Stimulated activated CD4-positive, alpha-beta T cell treated with anti-CD3 and anti-CD28 coated beads, Interleukin-4, amount 100 ng/mL, for 4 hours (primary cell): ENCODE data around the gene NDUFAB1.
"Not testable (repeated sequence)": the region's sequence is repeated elsewhere in the genome, so short reads cannot be mapped to it uniquely, and the experiment has no call there.

Source experiments
- DNase-seq, 2 experiments: peaks; one replicate each; pipeline ENCODE4 v3.0.0-alpha.2; 2020

Gene NDUFAB1

DNA sequence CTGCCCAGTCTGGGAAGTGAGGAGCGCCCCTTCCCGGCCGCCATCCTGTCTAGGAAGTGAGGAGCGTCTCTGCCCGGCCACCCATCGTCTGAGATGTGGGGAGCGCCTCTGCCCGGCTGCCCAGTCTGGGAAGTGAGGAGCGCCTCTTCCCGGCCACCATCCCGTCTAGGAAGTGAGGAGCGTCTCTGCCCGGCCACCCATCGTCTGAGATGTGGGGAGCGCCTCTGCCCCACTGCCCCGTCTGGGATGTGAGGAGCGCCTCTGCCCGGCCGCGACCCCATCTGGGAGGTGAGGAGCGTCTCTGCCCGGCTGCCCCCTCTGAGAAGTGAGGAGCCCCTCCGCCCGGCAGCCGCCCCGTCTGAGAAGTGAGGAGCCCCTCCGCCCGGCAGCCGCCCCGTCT is 12.8 kb downstream of the NDUFAB1 start:
- DNase-seq, result not testable (repeated sequence)

DNA sequence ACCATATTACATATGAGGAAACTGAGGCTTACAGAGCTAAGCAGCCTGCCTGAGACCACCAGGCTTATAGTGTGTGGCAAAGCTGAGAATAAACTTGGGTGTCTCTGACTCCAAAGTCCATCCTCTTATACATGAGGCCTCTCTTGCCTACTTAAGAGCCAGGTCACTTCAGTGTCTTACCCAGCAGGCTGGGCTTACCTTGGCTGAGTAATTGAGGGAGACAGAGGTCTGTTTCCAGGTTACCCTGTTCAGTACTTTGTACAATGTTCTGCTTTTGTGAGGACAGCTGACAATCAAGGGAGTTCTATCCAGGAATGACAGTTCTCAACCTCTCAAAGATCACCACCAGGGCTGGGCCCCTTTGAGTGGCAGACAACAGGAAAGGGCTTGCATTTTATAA is 14.4 kb downstream of the NDUFAB1 start:
- no peak for DNase-seq

DNA sequence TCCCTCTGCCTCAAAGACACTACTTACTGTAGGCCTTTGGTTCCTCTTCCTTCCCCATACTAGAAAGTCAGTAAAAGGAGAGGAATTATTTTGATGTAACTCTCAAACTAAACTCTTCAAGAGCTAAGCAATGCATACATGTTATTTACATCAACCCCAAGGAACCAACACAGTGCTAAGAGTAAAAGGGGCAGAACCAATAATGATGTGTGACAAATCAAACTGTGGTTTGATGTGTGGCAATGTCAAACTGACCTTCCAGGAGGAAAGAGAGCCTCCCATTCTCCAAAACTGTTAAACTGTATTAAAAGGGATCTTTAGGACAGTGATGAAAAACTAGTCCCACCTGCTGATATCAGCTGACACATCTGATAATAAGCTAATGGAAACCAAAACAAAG is 15.7 kb downstream of the NDUFAB1 start:
- DNase-seq, result no peak

DNA sequence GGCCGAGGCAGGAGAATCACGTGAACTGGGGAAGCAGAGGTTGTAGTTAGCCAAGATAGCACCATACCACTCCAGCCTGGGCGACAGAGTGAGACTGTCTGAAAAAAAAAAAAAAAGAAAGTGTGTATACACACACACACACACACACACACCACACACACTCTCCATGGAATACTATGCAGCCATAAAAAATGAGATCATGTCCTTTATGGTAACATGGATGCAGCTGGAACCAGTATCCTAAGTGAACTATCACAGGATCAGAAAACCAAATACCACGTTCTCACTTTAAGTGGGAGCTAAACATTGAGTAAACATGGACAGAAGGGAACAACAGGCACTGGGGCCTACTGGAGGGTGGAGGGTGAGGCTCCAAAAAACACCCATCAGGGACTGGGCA is 16.7 kb downstream of the NDUFAB1 start:
- no peak for DNase-seq

DNA sequence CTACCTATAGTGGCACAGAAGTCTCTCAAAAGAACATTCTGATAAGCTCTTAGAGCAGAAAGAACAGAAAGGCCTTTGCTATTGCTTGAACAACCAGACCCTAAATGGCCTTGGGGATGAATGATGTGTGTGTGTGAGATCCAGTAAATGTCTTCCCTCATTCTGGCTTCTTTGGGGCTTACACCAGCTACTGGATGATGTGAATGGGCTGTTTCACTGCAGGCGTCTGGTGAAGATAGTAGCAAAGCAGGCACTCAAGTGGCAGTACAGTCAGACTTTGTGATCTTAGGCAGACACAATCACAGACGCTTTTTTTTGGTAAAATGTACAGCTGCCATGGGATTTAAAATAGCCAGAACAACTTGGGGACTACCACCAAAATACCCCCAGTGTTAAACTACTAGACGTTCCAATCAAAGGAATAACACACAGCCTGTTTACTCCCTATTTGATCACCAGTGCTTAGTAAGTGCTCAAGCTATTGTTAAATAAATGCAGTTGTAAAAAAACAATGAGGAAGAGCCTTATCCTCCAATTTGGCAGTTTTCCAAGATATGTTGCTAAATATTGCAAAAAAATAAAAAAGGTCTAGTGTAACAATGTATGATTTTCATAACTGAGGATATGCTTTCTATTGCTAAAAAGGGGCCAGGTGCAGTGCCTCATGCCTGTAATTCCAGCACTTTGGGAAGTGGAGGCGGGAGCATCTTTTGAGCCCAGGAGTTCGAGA is 17.9 kb downstream of the NDUFAB1 start:
- DNase-seq, result no peak

DNA sequence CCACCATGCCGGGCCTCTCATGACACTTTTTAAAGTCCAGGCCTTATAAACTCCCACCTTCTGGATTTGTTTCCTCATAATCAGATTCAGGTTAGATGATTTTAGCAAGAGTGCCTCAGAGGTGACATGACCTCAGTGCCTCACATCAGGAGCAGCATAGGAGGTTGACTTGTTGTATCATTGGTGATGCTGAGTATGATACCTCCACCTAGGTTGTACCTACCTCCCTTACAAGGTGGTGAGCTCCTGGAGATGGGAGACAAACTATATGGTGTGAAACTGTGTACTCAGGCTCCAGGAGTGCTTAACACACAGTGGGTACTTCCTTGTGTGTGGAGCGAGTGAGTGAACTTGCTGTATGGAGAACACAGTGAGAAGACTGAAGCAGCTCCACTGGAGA is 18.6 kb downstream of the NDUFAB1 start:
- no peak for DNase-seq

DNA sequence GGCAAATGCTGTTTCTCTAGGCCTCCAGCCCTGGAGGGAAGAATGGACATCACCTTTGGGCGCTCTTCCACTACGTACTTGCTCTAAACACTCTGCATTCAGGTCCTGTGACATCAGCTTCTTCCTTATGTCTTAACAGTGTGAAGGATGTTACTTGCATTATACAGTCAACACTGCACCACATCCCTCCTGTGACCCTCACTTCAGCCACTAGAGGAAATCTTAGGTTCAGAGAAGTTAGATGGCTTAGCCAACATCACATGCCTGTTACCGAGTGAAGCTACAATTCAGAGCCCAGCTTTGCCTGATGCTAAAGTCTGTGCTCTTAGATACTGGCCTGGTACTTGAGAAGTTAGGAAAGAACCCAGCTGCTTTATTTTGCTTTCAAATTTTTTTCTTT is 20.3 kb downstream of the NDUFAB1 start:
- DNase-seq, result no peak

DNA sequence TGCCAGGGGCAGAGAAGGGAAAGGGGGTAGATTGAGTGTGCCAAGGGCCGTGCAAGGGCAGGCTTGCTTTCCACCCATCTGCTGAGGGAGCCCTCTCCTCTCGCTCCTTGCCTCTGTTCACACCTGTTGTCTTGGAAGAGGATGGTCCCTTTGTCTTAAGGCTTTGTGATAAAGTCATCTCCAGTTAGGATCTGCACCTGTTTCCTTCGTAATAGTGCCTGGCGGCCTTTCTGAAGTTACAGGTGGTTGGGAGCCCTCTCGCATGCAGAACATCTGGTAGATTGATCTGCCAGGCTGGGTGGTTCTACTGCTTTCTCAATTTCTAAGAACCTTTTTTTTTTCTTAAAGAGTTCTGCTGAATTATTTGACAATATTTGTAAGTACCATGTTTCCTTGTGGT is 22.3 kb downstream of the NDUFAB1 start:
- DNase-seq, result no peak

DNA sequence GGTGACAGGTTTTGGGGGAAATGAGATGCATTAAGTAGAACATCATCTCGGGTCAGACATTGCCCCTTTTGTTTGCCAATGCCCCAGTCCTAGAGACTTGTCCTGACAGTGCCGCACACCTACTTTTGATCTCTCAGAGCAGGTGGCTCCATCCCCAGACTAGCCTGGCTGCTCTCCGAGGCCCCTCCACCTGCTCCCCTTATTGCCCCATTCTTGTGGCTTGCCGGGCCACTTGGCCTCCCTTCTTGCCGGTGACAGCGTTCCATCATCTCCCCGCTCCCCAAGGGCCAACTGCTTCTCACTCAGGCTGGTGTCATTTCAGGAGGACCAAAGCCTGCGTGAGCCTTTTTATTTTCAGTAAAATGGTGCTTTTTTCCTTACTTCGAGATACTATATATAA is 23.7 kb downstream of the NDUFAB1 start:
- DNase-seq, result no peak

DNA sequence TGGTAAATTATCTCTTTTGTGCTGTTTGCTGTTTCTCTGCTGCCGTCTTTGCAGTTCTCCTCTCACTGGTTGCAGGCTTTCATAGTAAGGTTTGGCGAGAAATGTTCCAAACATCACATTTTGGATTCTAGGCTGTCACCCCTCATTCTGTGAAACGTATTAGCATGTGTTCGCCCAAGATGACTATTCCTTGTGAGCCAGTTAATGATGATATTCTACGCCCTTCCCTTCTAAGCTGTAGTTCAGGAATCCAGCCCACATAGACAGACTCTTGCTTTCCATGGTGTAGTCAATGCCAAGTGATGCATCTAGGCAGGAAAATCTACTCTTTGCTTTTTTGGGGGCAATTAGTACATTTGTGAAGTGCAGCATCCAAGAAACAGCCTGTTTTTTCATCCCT is 24.2 kb downstream of the NDUFAB1 start:
- DNase-seq, result no peak

DNA sequence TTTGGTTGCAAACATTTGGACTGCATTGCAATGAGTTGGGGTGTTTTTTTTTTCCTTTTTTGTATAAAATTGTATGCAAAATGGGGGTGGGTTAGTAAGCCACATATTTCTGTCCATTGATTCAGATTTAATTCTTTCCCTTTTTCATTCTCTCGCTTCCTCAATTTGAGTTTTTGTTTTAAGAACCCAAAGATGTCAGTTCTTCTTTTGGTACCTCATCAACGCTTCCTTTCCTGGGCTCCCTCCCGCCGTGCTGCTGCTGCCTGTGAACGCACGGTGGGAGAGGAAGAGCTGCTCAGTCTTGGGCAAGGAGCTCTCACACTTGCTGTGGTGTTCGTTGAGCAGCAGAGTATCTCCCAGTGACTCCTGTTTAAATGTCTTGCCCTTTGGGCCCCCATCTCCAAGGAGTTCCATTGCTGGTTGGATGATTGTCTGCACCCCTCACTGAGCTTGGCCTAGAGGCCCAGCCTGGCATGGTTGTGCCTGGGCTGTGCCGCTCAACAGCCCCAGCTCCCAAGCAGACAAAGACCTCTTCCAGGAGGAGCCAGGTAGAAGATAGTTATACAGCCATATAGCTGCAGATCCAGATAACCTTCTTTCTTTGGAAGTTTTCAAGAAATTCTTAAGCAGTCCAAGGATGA is 25.0 kb downstream of the NDUFAB1 start:
- DNase-seq, result no peak

DNA sequence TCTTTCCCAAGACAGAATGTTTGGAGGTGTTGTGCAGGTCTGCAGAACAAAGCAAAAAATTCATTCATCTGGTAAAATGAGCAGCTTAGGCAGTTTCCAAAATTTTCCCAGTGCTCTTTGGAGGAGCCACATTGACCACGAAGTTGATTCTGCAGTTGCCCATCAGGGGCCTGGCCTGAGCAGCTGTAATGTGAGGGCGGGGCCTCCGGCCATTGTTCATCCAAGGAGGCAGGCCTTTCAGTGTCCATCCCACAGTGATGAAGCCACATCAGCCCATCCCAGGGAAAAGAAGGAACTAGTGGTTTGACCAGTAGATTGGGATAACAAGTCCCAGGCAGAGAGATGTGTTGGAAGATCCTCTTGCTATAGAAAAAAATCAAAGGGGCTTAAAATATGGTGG is 28.5 kb downstream of the NDUFAB1 start:
- DNase-seq, result no peak

DNA sequence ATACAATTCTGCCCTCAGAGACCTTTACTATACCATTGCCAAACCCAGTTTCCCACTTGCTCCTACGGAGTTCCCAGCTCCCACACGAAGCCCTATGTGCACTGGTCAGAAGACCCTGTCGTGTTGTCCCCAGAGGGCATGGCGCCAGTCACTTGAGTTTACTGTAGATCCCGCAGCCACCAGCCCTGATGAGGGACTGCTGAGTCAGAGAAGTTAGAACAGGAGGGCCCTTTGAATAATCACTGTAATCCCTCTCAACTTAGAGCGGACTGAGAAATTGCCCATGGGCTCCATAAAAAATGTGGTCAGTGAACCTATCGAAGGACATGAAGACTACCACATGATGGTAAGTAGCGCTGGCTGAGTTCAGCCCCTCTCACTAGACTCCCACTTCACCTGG is 29.4 kb downstream of the NDUFAB1 start:
- DNase-seq, result no peak

DNA sequence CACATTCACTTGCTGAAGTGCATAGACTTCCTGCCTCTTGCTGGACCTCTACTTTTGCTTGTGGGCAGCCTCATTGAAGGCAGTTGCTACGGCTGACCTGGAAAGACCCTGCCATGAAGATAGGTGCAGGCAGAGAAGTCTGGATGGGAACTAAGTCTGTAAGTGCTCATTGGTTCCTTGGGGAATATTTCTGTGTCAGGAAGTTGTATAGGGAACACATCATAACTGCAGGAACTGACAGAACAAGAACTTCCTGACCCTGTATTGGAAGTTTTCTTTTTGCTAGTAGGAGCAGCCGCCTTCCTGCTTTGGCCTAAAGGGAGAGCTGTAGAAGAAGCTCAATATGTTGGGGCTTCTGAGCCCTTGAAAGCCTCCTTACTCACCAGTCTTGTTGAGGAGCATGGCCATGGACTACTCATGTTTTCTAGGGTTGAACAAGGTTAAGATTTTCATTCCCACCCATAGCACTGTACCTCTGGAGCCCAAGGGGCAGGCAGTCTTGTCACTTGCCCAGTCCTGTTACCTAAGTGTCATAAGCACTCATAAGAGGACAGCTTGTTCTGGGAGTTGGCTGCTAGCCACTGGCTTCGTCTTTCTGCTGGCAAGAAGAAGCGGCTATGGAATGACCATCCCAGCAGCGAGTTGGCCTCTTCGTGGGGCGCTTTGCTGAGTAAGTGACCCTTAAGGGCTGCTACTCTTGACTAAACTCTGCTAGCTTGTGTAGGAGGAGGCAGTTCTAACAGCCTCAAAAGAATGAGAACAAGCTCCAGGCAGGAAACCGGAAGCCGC is 31.3 kb downstream of the NDUFAB1 start:
- no peak for DNase-seq

DNA sequence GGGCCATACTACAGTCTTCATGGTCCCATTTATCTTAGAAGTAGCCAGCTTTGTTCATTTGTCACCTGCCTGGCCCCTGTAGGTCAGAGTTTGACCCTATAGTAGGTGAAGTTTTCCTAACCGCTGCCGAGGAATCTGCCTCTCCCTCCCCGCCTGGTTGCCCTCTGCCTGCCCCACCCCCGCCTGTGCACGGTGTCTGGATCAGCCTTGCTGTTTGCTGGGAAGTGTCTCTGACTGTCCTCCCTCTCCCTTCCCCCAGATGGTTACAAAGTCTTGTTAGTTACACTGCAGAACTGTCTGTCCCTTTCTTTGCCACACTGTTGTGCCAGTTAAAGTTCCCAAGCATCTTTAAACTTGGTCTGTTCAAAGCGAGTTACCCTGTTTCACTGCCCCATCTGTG is 32.9 kb downstream of the NDUFAB1 start:
- no peak for DNase-seq

DNA sequence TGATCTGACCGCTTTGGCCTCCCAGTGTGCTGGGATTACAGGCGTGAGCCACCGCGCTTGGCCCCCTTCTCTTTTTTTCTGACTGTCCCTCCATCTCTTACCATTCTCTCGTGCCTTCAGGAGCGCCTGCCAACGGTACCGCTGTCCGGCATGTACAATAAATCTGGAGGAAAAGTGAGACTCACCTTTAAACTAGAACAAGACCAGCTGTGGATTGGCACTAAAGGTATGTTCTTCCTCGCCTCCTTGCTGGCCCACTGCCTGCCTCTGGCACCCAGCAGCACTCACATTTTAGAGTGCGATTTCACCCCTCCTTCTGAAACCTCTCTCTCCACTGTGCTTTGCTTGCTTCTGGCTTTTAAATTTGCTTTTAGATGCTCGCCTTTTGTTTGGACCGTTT is 33.6 kb downstream of the NDUFAB1 start:
- DNase-seq, result no peak

DNA sequence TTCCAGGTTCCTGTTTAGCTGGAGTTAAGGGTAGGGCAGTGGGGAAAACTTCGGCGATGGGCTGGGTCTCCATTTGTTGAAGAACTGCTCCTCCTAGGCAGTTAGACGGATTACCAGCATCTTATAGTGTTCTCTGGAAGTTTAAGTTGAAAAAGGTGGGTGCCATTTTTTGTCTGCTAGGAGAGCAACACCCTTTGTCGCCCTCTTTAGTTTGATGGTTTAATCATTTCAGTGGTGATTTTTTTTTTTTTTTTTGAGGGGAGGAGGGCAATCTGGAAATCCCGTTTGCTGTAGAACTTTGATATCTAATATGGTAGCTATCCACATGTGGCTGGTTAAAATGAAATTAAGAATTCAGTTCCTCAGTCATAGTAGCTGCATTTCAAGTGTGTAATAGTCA is 34.5 kb downstream of the NDUFAB1 start:
- DNase-seq, result no peak

DNA sequence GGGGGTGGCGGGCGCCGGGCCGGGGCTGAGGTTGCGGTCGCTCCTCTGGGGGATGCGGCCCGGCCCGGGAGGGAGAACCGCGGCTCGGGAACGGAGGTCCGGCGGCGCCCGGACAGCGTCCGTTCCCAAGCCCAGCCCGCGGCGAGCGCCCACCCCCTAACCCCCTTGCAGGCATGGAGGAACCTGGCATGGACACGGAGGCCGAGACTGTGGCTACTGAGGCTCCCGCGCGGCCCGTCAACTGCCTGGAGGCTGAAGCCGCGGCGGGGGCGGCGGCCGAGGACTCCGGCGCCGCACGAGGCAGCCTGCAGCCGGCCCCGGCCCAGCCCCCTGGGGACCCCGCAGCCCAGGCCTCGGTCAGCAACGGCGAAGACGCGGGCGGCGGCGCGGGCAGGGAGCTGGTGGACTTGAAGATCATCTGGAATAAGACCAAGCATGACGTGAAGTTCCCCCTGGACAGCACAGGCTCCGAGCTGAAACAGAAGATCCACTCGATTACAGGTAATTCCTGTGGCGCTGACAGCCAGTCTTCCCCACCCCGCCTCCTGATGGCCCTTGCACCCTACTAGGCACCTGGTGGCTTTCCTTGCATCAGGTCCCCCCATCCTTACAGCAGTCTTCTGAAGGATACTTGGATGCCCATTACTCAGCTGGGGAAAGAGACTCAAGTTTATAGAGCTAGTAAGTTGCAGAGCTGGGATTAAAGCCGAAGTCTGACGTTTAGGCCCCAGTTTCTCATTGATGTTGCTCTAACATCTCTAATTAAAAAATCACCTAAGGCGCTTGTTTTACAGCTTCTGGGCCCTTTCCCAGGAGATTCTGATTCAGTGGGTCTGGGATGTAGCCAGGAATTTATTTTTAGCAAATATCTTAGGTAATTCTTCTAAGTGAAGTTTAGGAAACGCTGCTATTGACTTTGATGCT is 38.1 kb downstream of the NDUFAB1 start:
- peak in 1 of 2 experiments; percentile 4 for DNase-seq

DNA sequence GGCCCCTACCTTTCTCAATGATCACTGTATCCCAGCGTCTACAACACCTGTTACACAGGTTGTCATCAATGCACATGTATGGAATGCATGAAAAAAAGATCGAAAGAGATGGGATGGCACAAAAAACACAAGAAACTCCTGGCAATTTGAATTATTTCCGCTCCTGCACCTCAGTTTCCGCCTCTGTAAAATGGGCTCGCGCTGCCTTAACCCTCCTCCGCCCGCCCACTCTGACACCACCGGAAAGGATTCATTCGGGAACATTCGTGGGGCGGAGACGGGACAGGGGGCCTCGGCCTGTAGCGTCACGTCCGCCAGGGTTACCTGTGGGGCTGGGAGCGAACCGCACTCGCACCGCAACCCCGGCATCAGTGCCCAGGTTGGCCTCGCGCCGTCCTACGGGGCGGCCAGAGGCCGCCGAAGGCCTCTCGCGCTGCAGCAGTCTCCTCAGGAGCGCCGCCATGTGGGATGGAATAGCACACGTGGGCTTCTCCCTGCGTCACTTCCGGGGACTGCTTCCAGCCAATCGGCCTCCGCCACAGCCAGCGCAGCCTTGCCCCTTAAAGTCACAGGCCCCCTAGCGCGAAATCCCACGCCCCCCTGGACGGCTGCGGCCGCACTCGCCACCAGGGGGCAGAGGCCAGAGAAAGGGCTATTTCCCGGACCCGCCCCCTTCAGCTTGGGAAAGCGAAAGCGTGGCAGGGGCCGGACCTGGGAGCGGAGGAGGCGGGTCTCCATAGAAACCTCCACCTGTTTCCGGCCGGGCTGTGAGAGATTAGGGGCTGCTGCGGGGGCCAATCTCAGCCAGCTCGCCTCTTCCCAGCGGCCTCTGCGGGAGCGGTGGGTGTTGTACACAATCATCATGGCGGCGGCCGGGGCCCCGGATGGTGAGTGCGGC is 39.0 kb downstream of the NDUFAB1 start, which contains the start of the genes EARS2 and UBFD1:
Gene EARS2, minus strand, starts transcription at position 470 of the 898 bp plus-strand sequence. Its CDS starts 7 bp downstream, at position 463.
Gene UBFD1, plus strand, starts transcription at position 847 of the 898 bp plus-strand sequence. Its CDS starts 16 bp downstream, at position 863.
- DNase-seq, result peak; percentile 96 to 97

DNA sequence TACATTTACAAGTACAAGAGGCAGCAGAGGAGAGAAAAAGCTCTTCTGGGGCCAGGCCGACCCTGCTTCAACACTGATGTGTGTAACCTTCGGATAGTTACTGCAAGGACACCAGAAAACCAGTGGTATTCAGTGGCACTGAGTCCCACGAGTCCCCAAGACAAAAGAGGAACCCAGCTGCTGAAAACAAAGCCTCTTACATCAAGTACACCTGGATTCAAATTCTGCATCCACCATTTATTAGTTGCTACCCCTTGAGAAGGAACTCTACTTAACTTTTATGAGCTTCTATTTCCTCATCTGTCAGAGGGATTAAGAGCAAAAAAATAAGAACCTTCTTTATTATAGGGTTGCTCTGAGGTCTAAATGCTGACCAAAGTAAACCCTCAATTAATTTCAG is 41.6 kb downstream of the NDUFAB1 start:
- DNase-seq, result no peak

DNA sequence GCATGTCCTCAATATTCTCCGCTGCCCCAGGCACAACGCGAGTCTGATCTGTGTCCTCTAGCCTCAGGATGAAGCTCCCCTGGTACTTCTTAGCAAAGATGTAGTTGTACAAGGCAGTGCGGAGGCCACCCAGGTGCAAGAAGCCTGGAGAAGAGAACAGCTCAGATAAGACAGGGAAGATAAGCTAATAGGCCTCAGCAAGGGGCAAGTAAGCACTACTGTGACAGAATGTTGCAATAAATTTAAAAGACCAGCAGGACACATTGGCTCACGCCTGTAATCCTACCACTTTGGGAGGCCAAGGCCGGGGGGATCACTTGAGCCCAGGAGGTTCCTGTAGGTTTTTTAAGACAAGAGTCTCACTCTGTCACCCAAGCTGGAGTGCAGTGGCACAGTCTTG is 44.0 kb downstream of the NDUFAB1 start:
- DNase-seq, result no peak

DNA sequence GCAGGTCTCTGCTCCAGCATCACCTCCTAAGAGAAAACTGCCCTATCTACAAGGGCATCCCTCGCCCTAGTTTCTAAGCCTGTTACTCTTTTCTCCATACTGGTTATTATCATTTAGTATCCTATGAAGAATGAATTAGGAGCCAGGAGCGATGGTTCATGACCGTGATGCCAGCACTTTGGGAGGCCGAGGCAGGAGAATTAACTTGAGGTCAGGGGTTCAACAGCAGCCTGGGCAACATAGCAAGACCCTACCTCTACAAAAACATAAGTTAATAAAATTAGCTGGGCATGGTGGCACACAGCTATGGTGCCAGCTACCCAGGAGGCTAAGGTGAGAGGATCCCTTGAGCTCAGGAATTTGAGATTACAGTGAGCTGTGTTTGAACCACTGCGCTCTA is 46.2 kb downstream of the NDUFAB1 start:
- no peak for DNase-seq
